Gastroesophageal sphincter (tissue), 4 donors: ENCODE results near the gene RMI2. TPM values are rescaled to one million over a fixed set of nuclear protein-coding genes. Genes with fewer than 3 reads are reported as not detected.

Experiments used
- ATAC-seq: fragments of 150-250 bp; one replicate; pipeline ENCODE4 v1.9.1; 2016; ENCODE audit warnings: mild to moderate bottlenecking, moderate library complexity
- H3K27ac ChIP-seq, 4 donors: fragments of 200-600 bp; sonication (generic) in 3 of 4; 1 replicate in 3 of 4; 2 replicates in 1 of 4; pipeline ENCODE4 v1.5.1; 2016 to 2019
- H3K27me3 ChIP-seq: fragments of 200-600 bp; sonication (generic); one replicate; pipeline ENCODE4 v1.5.1; 2019
- H3K36me3 ChIP-seq, 2 donors: fragments of 200-600 bp; sonication (generic); one replicate each; pipeline ENCODE4 v1.5.1; 2019; ENCODE audit warnings: control low read depth in 1 of 2
- H3K4me1 ChIP-seq, 3 donors: fragments of 200-600 bp; sonication (generic); 1 replicate in 2 of 3; 2 replicates in 1 of 3; pipeline ENCODE4 v1.5.1; 2016 to 2019; ENCODE audit warnings: control low read depth in 2 of 3
- H3K4me3 ChIP-seq, 2 donors: fragments of 200-600 bp; sonication (generic); one replicate each; pipeline ENCODE4 v1.5.1; 2019; ENCODE audit warnings: mild to moderate bottlenecking in 1 of 2, moderate library complexity in 1 of 2
- H3K9me3 ChIP-seq, 3 donors: fragments of 200-600 bp; sonication (generic); one replicate each; pipeline ENCODE4 v1.5.1; 2017 to 2019; ENCODE audit warnings: control low read depth in 2 of 3
- EP300 ChIP-seq: sonication (generic); formaldehyde crosslinking; IDR thresholded peaks from one replicate; pipeline ENCODE4 v1.6.1; 2017; ENCODE audit warnings: antibody characterized with exemption, mild to moderate bottlenecking
- POLR2A ChIP-seq, 2 donors: fragments of 450-650 bp; IDR thresholded peaks; one replicate each; pipeline ENCODE4 v1.6.1; 2017; ENCODE audit warnings: antibody characterized with exemption in 2 of 2, mild to moderate bottlenecking in 2 of 2, moderate library complexity in 1 of 2
- POLR2AphosphoS5 ChIP-seq: sonication (generic); formaldehyde crosslinking; IDR thresholded peaks from one replicate; pipeline ENCODE4 v1.6.1; 2017; ENCODE audit warnings: antibody characterized with exemption
- WGBS, 2 donors: methylation state at CpG; one replicate each; pipeline ENCODE4 v1.1.5; 2018; ENCODE audit warnings: low coverage in 1 of 2; 5-methylcytosine and 5-hydroxymethylcytosine counted together
- total RNA-seq, 4 donors: library from RNA; depleted of rRNA; stranded (reverse); fragments of >200 nt; gene quantifications; one replicate each; pipeline ENCODE4 v1.1.0, GENCODE V29; 2016
- TF ChIP-seq, protein P1 (sequence below), 4 experiments: fragments of 200-600 bp in 2 of 4; fragments of 450-650 bp in 2 of 4; sonication (generic) in 1 of 4; IDR thresholded peaks; one replicate each; pipeline ENCODE4 v1.5.1; 2017 to 2019; ENCODE audit warnings: antibody characterized with exemption in 4 of 4, mild to moderate bottlenecking in 2 of 4, moderate library complexity in 2 of 4

The RMI2 gene
- total RNA-seq, 4 donors from 2014 or later: 0.31 to 1.8 (median 1.4) TPM

GRCh38 chr16:11310634-11310977 lies 34.7 kb upstream of the RMI2 start:
- Histone ChIP-seq H3K4me3 (no peak overlapping the region), H3K27ac (no peak overlapping the region), H3K4me1 (peaks cover 0 to 7% (median 0%) of the 10 kb centered on the region in 3 donors), H3K27me3 (no peaks in the 10 kb centered on the region), H3K36me3 (no peaks in the 10 kb centered on the region), H3K9me3 (no peaks in the 10 kb centered on the region)
- no peak for ATAC-seq
- TF ChIP-seq, protein P1, sequence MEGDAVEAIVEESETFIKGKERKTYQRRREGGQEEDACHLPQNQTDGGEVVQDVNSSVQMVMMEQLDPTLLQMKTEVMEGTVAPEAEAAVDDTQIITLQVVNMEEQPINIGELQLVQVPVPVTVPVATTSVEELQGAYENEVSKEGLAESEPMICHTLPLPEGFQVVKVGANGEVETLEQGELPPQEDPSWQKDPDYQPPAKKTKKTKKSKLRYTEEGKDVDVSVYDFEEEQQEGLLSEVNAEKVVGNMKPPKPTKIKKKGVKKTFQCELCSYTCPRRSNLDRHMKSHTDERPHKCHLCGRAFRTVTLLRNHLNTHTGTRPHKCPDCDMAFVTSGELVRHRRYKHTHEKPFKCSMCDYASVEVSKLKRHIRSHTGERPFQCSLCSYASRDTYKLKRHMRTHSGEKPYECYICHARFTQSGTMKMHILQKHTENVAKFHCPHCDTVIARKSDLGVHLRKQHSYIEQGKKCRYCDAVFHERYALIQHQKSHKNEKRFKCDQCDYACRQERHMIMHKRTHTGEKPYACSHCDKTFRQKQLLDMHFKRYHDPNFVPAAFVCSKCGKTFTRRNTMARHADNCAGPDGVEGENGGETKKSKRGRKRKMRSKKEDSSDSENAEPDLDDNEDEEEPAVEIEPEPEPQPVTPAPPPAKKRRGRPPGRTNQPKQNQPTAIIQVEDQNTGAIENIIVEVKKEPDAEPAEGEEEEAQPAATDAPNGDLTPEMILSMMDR (IDR thresholded peaks at IDR 0.05): no peak
- no peak for TF ChIP-seq POLR2A (IDR thresholded peaks at IDR 0.05)
- TF ChIP-seq POLR2AphosphoS5: no peak
- TF ChIP-seq EP300: no peak
- WGBS, 2 donors: 100% methylated on average over 1 of the region's 3 CpGs; no CpG with 5 or more reads in 1 of the 2 donors

DNA sequence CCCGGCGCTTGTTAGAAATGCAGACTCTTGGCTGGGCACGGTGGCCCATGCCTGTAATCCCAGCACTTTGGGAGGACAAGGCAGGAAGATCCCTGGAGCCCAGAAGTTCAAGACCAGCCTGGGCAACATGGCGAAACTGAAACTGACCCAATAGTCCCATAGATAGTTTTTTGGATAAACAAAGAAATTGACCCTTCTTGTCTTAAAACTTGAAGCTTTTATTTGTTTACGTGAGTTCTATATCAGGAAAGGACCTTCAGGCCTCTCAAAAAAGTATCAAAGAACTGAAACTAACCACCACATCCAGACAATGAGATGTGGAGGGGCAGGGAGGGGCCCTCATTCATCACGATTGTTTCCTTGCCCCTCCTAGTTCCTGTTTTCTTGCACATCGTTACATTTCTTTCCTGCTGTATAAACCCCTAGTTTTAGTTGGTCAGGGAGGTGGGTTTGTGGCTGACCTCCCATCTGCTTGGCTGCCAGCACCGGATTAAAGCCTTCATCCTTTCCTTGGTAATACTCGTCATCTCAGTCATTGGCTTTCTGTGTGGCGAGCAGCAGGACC lies 34.2 kb upstream of the RMI2 start:
- H3K9me3 ChIP-seq: no peaks in the 10 kb centered on the region
- no peaks in the 10 kb centered on the region for H3K27me3 ChIP-seq
- no peaks in the 10 kb centered on the region for H3K36me3 ChIP-seq
- no peak overlapping the region for H3K4me3 ChIP-seq
- no peak overlapping the region for H3K27ac ChIP-seq
- H3K4me1 ChIP-seq: peaks cover 0 to 7% (median 0%) of the 10 kb centered on the region in 3 donors
- TF ChIP-seq EP300 (no peak), POLR2AphosphoS5 (no peak), POLR2A (IDR thresholded peaks at IDR 0.05) (no peak)
- TF ChIP-seq, protein P1 (IDR thresholded peaks at IDR 0.05): no peak
- whole genome bisulfite sequencing, 2 donors: 54 to 68% methylated on average over 3 to 5 of the region's 10 CpGs
- no peak for ATAC-seq

GRCh38 chr16:11312718-11313492 lies 32.4 kb upstream of the RMI2 start:
- TF ChIP-seq, protein P1 (IDR thresholded peaks at IDR 0.05): no peak
- TF ChIP-seq POLR2AphosphoS5: no peak
- no peak for TF ChIP-seq EP300
- TF ChIP-seq POLR2A (IDR thresholded peaks at IDR 0.05): no peak
- no peak overlapping the region for H3K27ac ChIP-seq
- no peak for ATAC-seq

GRCh38 chr16:11313493-11314308 lies 31.6 kb upstream of the RMI2 start:
- Histone ChIP-seq H3K4me3 (no peak overlapping the region), H3K9me3 (no peaks in the 10 kb centered on the region), H3K36me3 (no peaks in the 10 kb centered on the region), H3K27me3 (no peaks in the 10 kb centered on the region), H3K4me1 (peaks cover 0 to 7% (median 0%) of the 10 kb centered on the region in 3 donors), H3K27ac (no peak overlapping the region)
- TF ChIP-seq EP300 (no peak), POLR2A (IDR thresholded peaks at IDR 0.05) (no peak), POLR2AphosphoS5 (no peak)
- TF ChIP-seq, protein P1 (IDR thresholded peaks at IDR 0.05): no peak
- WGBS, 2 donors: 90 to 91% methylated on average over 4 to 6 of the region's 9 CpGs
- no peak for ATAC-seq

More at GRCh38 chr16:11312718-11313492, 32.4 kb upstream of the RMI2 start:
- Histone ChIP-seq H3K4me3 (no peak overlapping the region), H3K36me3 (no peaks in the 10 kb centered on the region), H3K9me3 (no peaks in the 10 kb centered on the region), H3K27me3 (no peaks in the 10 kb centered on the region), H3K4me1 (peaks cover 0 to 7% (median 0%) of the 10 kb centered on the region in 3 donors)
- WGBS, 2 donors: 75 to 76% methylated on average over 4 to 6 of the region's 8 CpGs
